ENCODE measurements around the gene COL4A1.

The COL4A1 gene

GRCh38 chr13:110216398-110217041 is 90.4 kb downstream of the COL4A1 start:
- peak; percentile 14 for DNase-seq (ENCODE audit: extremely low read depth, low read depth)
- no peak for TF ChIP-seq CTCF (IDR thresholded peaks at IDR 0.05; ENCODE audit: low read depth, low read length)

GRCh38 chr13:110216006-110216397 is 91.0 kb downstream of the COL4A1 start:
- TF ChIP-seq CTCF (IDR thresholded peaks at IDR 0.05; ENCODE audit: low read depth, low read length): no peak
- DNase-seq (ENCODE audit: extremely low read depth, low read depth): no peak

GRCh38 chr13:110215606-110216005 is 91.4 kb downstream of the COL4A1 start:
- no peak for TF ChIP-seq CTCF (IDR thresholded peaks at IDR 0.05; ENCODE audit: low read depth, low read length)
- no peak for DNase-seq (ENCODE audit: extremely low read depth, low read depth)

- no peak for TF ChIP-seq CTCF (IDR thresholded peaks at IDR 0.05; ENCODE audit: low read depth, low read length)
- DNase-seq (ENCODE audit: extremely low read depth, low read depth): no peak
Measured at GRCh38 chr13:110214637-110215036, 92.3 kb downstream of the COL4A1 start.

DNA sequence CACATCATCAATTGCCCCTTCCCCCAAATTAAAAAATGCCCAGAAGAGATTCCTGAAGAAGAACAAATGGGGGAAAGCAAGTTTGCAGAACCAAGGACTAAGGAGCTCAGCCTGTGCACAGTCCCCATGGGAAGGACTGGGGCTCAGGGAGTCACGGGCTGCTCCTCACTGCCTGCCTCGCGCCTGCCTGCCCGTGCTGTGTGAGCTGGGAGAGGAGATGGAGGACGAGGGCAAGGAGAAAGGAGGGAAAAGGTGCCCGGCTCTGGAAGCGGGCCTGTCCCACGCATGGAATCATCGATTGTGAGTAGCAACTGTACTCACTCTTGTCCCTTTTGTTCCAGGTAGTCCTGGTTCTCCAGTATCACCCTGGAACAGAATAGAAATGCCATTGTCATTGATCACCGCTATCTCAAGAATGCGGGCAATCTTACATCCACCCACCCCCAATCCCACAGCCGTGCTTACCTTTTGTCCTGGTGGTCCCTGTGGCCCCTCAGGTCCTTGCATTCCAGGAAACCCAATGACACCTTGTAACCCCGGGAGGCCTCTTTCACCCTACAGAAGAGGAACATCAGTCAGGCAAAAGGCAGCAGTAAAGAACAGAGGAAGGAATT is 93.4 kb downstream of the COL4A1 start:
- no peak for TF ChIP-seq CTCF (IDR thresholded peaks at IDR 0.05; ENCODE audit: low read depth, low read length)
- no peak for DNase-seq (ENCODE audit: extremely low read depth, low read depth)

- no peak for DNase-seq (ENCODE audit: extremely low read depth, low read depth)
- no peak for TF ChIP-seq CTCF (IDR thresholded peaks at IDR 0.05; ENCODE audit: low read depth, low read length)
Measured at GRCh38 chr13:110212529-110212928, 94.4 kb downstream of the COL4A1 start.

DNA sequence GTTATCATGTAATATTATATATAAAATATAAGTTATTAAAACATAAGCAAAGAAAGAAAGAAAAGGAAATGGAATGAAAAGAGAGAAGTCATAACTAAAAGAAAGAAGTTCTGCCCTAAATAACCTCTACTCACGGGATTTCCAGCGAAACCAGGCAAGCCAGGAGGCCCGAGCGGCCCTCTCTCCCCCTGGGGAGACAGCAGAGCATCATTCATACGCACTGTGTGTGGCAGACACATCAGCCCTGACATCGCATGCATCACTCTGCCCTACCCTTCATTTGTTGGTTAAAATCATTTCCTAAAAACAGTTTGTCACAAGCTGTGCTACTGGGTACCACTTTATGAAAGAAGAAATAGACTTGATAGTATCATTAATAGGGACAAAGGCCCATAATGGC is 95.2 kb downstream of the COL4A1 start:
- no peak for DNase-seq (ENCODE audit: extremely low read depth, low read depth)
- TF ChIP-seq CTCF (IDR thresholded peaks at IDR 0.05; ENCODE audit: low read depth, low read length): no peak
